Measurements from ENCODE around the gene RNF34. TPM values are rescaled to one million over a fixed set of nuclear protein-coding genes. Genes with fewer than 3 reads are reported as not detected.
"Not testable (repeated sequence)": the region's sequence is repeated elsewhere in the genome, so short reads cannot be mapped to it uniquely, and the experiment has no call there.

RNF34 gene
- total RNA-seq, 4 donors from 2014 or later = 50.4 to 83.4 (median 72.9) TPM

DNA sequence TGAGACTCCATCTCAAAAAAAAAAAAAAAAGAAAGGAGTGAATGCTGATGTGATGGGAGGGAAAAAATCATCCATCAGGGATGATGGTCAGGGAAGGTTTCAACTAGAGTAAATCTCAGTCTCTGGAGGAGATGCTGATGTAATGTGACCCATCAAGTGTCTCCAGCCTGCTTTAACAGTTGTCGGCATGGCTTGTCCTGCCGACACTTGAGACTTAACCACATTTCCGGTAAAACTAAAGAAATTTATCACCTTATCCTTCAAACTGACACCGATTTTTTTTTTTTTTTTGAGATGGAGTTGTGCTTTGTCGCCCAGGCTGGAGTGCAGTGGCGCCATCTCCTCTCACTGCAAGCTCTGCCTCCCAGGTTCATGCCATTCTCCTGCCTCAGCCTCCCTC lies 26.2 kb upstream of the RNF34 start:
- H3K4me1 ChIP-seq = no peaks in the 10 kb centered on the region
- H3K9me3 ChIP-seq = no peaks in the 10 kb centered on the region
- no peaks in the 10 kb centered on the region for H3K36me3 ChIP-seq
- no peak overlapping the region for H3K4me3 ChIP-seq
- no peaks in the 10 kb centered on the region for H3K27me3 ChIP-seq
- no peak overlapping the region for H3K27ac ChIP-seq
- TF ChIP-seq, protein P1, sequence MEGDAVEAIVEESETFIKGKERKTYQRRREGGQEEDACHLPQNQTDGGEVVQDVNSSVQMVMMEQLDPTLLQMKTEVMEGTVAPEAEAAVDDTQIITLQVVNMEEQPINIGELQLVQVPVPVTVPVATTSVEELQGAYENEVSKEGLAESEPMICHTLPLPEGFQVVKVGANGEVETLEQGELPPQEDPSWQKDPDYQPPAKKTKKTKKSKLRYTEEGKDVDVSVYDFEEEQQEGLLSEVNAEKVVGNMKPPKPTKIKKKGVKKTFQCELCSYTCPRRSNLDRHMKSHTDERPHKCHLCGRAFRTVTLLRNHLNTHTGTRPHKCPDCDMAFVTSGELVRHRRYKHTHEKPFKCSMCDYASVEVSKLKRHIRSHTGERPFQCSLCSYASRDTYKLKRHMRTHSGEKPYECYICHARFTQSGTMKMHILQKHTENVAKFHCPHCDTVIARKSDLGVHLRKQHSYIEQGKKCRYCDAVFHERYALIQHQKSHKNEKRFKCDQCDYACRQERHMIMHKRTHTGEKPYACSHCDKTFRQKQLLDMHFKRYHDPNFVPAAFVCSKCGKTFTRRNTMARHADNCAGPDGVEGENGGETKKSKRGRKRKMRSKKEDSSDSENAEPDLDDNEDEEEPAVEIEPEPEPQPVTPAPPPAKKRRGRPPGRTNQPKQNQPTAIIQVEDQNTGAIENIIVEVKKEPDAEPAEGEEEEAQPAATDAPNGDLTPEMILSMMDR (IDR thresholded peaks at IDR 0.05) = no peak
- no peak for TF ChIP-seq POLR2A (IDR thresholded peaks at IDR 0.05)
- no peak for DNase-seq

DNA sequence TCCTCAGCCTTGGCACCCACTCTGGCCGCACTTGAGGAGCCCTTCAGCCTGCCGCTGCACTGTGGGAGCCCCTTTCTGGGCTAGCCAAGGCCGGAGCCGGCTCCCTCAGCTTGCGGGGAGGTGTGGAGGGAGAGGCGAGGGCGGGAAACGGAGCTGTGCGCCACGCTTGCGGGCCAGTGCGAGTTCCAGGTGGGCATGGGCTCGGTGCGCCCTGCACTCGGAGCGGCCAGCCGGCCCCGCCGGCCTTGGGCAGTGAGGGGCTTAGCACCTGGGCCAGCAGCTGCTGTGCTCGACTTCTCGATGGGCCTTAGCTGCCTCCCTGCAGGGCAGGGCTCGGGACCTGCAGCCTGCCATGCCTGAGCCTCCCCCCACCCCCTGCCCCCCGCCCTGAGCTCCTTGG lies 25.6 kb upstream of the RNF34 start:
- not testable (repeated sequence) for H3K4me3 ChIP-seq, H3K27ac ChIP-seq, H3K9me3 ChIP-seq, H3K4me1 ChIP-seq, H3K27me3 ChIP-seq, H3K36me3 ChIP-seq, DNase-seq

DNA sequence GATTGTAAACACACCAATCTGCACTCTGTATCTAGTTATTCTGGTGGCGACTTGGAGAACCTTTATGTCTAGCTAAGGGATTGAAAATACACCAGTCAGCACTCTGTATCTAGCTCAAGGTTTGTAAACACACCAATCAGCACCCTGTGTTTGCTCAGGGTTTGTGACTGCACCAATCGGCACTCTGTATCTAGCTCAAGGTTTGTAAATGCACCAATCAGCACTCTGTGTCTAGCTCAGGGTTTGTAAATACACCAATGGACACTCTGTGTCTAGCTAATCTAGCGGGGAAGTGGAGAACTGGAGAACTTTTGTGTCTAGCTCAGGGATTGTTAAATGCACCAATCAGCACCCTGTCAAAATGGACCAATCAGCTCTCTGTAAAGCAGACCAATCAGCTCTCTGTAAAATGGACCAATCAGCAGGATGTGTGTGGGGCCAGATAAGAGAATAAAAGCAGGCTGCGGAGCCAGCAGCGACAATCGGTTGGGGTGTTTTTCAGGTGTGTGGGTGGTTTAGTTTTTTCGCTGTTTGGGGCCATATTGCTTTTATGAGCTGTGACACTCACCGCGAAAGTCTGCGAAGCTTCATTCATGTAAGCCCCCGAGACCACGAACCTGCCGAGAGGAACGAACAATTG lies 24.9 kb upstream of the RNF34 start:
- DNase-seq, H3K36me3 ChIP-seq, H3K4me1 ChIP-seq, H3K27ac ChIP-seq, H3K9me3 ChIP-seq, H3K4me3 ChIP-seq, H3K27me3 ChIP-seq: not testable (repeated sequence)

DNA sequence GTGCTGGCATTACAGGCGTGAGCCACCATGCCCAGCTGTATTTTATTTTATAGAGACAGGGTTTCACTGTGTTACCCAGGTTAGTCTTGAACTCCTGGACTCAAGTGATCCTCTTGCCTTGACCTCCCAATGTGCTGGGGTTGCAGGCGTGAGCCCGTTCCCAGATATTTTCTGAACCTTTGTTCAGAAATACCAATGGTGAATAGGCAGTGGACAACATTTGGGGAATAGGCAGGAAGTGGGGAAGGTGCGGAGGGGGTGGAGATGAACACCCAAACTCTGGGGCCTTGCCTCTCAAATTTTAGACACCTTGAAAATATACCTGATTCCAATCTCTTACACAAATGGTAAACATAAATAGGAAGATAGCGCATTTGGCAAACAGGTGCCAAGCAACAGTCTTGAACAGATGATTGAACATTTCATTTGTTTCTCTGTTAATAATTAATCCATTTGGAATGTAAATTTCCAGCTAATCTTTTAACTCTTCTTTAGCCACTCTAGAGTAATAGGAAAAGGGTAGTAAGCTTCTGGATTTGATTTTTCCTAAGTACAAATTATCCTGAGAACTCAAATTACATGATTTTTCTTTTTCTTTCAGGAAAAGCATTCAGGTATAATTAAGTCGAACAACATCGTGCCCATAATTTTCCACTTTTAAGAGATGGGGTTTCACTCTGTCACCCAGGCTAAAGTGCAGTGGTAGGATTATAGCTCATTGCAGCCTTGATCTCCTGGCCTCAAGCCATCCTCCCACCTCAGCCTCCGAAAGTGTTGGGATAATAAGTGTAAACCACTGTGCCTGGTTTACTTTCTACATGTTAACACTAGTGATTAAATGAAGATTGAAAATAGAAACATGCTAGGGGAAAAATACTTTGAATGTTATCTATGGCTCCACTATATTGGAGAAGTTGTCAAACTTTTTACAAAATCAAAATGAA lies 22.9 kb upstream of the RNF34 start:
- TF ChIP-seq POLR2A (IDR thresholded peaks at IDR 0.05) = no peak
- TF ChIP-seq, protein P1 (IDR thresholded peaks at IDR 0.05) = no peak
- Histone ChIP-seq H3K9me3 (no peaks in the 10 kb centered on the region), H3K27ac (no peak overlapping the region), H3K4me3 (no peak overlapping the region), H3K4me1 (no peaks in the 10 kb centered on the region), H3K36me3 (no peaks in the 10 kb centered on the region), H3K27me3 (no peaks in the 10 kb centered on the region)
- no peak for DNase-seq

DNA sequence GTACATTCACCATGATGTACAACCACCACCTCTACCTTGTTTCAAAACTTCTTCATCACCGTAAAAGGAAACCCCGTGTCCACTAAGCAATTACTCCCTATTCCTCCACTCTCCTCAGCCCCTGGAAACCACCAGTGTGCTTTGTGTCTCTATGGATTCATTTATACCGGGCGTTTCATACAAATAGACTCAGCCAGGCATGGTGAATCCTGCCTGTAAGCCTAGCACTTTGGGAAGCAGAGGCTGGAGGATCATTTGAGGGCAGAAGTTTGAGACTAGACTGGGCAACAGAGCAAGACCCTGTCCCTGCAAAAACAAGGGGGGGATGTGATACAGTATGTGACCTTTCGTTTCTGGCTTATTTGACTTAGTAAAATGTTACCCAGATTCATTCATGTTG lies 21.2 kb upstream of the RNF34 start:
- Histone ChIP-seq H3K36me3 (no peaks in the 10 kb centered on the region), H3K27me3 (no peaks in the 10 kb centered on the region), H3K9me3 (no peaks in the 10 kb centered on the region), H3K4me3 (no peak overlapping the region), H3K4me1 (no peaks in the 10 kb centered on the region), H3K27ac (no peak overlapping the region)
- TF ChIP-seq POLR2A (IDR thresholded peaks at IDR 0.05) = no peak
- TF ChIP-seq, protein P1 (IDR thresholded peaks at IDR 0.05) = no peak
- DNase-seq = no peak

DNA sequence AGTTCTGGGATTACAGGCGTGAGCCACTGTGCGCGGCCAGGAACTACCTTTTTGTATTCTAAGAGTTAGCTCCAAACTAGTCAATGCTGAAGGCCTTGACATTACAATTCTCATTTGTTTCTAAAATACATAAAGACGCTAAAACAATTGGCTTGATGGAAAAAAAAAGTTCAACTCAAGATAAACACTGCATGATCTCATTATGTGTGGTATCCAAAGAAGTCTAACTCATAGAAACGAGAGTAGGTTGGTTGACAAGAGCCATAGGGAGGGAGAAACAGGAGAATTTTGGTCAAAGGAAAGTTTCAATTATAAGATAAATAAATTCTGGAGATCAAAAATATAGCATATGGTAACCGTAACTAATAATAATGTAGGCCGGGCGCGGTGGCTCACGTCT lies 20.0 kb upstream of the RNF34 start:
- no peak for DNase-seq
- H3K4me1 ChIP-seq = no peaks in the 10 kb centered on the region
- H3K9me3 ChIP-seq = no peaks in the 10 kb centered on the region
- no peaks in the 10 kb centered on the region for H3K27me3 ChIP-seq
- no peak overlapping the region for H3K4me3 ChIP-seq
- no peak overlapping the region for H3K27ac ChIP-seq
- no peaks in the 10 kb centered on the region for H3K36me3 ChIP-seq
- no peak for TF ChIP-seq POLR2A (IDR thresholded peaks at IDR 0.05)
- TF ChIP-seq, protein P1 (IDR thresholded peaks at IDR 0.05) = no peak

Data from Peyer's patch (tissue), 4 donors.